Activated CD8-positive, alpha-beta T cell treated with anti-CD3 and anti-CD28 coated beads, Interleukin-2, amount 10 ng/mL, durations not matched to agents 7 days and 5 days (primary cell): Measurements from ENCODE around the gene HPCAL4. TPM values are rescaled to one million over a fixed set of nuclear protein-coding genes. Genes with fewer than 3 reads are reported as not detected.

Experiments
- ATAC-seq: fragments of 150-1000 bp; cut with Tn5 transposase; one replicate; pipeline ENCODE4 v1.10.0; 2021; ENCODE audit warnings: moderate library complexity
- CTCF ChIA-PET: fragments of 350-600 bp; sonication (Branson Sonifier 250); formaldehyde crosslinking; loops from one replicate; lab custom pipeline; 2021; ENCODE audit warnings: antibody characterized with exemption; lab: Charles Lee
- POLR2A ChIA-PET: fragments of 350-600 bp; sonication (Branson Sonifier 250); formaldehyde crosslinking; loops from one replicate; lab custom pipeline; 2021; ENCODE audit warnings: antibody characterized with exemption; lab: Charles Lee
- DNase-seq: peaks from one replicate; pipeline ENCODE4 v3.0.0-alpha.2; 2020
- H3K27ac Mint-ChIP-seq: one replicate; pipeline ENCODE4 v1.8.0; 2021; ENCODE audit warnings: mild to moderate bottlenecking, mixed read lengths
- H3K27me3 Mint-ChIP-seq: one replicate; pipeline ENCODE4 v1.8.0; 2021; ENCODE audit warnings: low read depth, mixed read lengths
- H3K36me3 Mint-ChIP-seq: one replicate; pipeline ENCODE4 v1.8.0; 2021; ENCODE audit warnings: low read depth, mixed read lengths
- H3K4me1 Mint-ChIP-seq: one replicate; pipeline ENCODE4 v1.8.0; 2021; ENCODE audit warnings: low read depth, mixed read lengths
- H3K4me3 Mint-ChIP-seq: one replicate; pipeline ENCODE4 v1.8.0; 2021; ENCODE audit warnings: mild to moderate bottlenecking, mixed read lengths
- H3K9me3 Mint-ChIP-seq: one replicate; pipeline ENCODE4 v1.8.0; 2022; ENCODE audit warnings: mixed read lengths; ENCODE audit not compliant: insufficient read depth
- total RNA-seq, 2 experiments: library from RNA; stranded (reverse); gene quantifications; one replicate each; pipeline ENCODE4 v1.2.3, GENCODE V29; 2021

The HPCAL4 gene
- total RNA-seq, 2 experiments from 2014 or later = 0.47 to 0.55 TPM

DNA sequence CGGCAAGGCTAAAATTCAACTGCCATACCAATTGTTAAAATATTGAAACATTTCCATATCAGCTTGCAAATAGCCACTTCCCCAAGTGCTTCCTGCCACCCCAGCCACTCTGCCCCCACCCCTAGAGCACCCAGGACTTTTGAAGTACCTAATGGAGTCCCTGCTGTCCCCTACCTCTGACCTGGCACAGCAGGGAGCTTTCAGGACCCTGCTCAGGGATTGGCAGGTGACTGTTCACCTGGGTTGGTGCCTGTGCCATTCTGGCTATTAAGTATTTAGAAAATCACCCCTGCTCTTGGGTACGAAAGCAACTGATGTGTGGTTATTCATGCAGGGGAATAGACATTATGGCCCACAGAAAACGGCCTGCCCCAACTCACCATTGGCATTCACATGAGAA, 9.1 kb upstream of the HPCAL4 start:
- Mint-ChIP-seq H3K4me3 (no peak overlapping the region), H3K27me3 (peaks cover 36% of the 10 kb centered on the region), H3K27ac (no peak overlapping the region), H3K36me3 (no peaks in the 10 kb centered on the region), H3K4me1 (no peaks in the 10 kb centered on the region), H3K9me3 (no peaks in the 10 kb centered on the region)
- POLR2A ChIA-PET = interaction anchor here (1.0 kb wide), 1 partner anchor 37 kb away, joined by 3 read pairs; no protein-coding TSS in a partner anchor
- ATAC-seq = no peak
- CTCF ChIA-PET = interaction anchor here (1.0 to 2.3 kb wide), 3 partner anchors 28 to 100 kb away, joined by 3 to 8 read pairs (median 5); partner anchors contain the start of gene NT5C1A
- no peak for DNase-seq

- H3K27ac Mint-ChIP-seq = no peak overlapping the region
- ChIA-PET POLR2A (no interaction called here), CTCF (interaction anchor here (1.4 to 2.3 kb wide), 2 partner anchors 27 to 41 kb away, joined by 5 to 8 read pairs; partner anchors contain the start of gene NT5C1A)
- DNase-seq (no peak), ATAC-seq (no peak)
- no peak overlapping the region for H3K4me3 Mint-ChIP-seq
- no peaks in the 10 kb centered on the region for H3K9me3 Mint-ChIP-seq
- peaks cover 40% of the 10 kb centered on the region for H3K27me3 Mint-ChIP-seq
- no peaks in the 10 kb centered on the region for H3K36me3 Mint-ChIP-seq
- H3K4me1 Mint-ChIP-seq = no peaks in the 10 kb centered on the region
Observed at GRCh38 chr1:39699419-39699818, 8.2 kb upstream of the HPCAL4 start.

- ATAC-seq (no peak), DNase-seq (no peak)
- Mint-ChIP-seq H3K27ac (no peak overlapping the region), H3K9me3 (no peaks in the 10 kb centered on the region), H3K27me3 (peaks cover 44% of the 10 kb centered on the region), H3K36me3 (no peaks in the 10 kb centered on the region), H3K4me3 (no peak overlapping the region), H3K4me1 (no peaks in the 10 kb centered on the region)
- ChIA-PET CTCF (interaction anchor here (0.5 kb wide), 1 partner anchor 22 kb away, joined by 3 read pairs; no protein-coding TSS in a partner anchor), POLR2A (no interaction called here)
Observed at GRCh38 chr1:39698568-39698967, 7.3 kb upstream of the HPCAL4 start.

DNA sequence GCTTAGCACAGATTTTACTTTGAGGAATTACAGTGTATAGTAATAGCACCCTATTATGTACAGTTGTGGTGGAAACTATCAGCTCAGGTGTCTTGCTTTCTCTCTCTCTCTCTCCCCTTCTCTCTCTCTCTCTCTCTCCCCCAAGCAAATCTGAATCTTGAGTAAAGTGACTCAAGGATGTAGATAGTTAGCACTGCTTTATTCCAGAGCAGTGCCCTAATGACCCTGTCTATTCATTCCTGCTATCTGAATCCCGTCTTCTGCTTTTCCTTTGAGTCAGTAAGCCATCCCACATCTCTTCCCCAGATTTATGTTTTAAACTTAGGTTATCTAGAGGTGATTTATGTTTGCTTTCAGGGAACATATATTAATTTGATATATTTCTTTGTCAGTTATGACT, 5.2 kb upstream of the HPCAL4 start:
- no peak overlapping the region for H3K4me3 Mint-ChIP-seq
- no peaks in the 10 kb centered on the region for H3K36me3 Mint-ChIP-seq
- H3K9me3 Mint-ChIP-seq = no peaks in the 10 kb centered on the region
- no peak overlapping the region for H3K27ac Mint-ChIP-seq
- ATAC-seq (no peak), DNase-seq (no peak)
- H3K27me3 Mint-ChIP-seq = peaks cover 57% of the 10 kb centered on the region
- H3K4me1 Mint-ChIP-seq = peaks cover 8% of the 10 kb centered on the region
- ChIA-PET POLR2A (no interaction called here), CTCF (interaction anchor here (0.6 to 2.2 kb wide), 3 partner anchors 38 to 101 kb away, joined by 3 to 8 read pairs (median 4); no protein-coding TSS in a partner anchor)

DNA sequence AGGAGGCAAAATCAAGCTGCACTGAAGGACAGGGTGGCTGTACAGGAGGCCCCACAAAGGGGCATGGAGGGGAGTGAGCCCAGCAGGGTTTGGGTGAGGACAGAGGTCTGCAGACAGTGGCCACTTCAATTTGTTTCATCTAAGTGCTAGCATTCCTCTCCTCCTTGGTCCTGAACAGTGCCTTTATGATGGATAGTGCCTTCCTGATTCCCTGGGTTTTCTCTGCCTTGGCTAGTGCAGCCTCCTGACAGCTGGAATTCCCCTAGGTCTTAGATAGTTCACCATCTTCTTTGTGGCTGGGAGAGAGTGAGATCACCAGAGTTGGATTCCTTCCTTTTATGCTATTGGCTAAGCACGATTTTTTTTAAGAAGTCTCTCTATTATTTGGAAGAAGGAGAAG, 3.8 kb upstream of the HPCAL4 start:
- CTCF ChIA-PET = interaction anchor here (1.3 to 2.0 kb wide), 2 partner anchors 24 to 41 kb away, joined by 4 to 6 read pairs; no protein-coding TSS in a partner anchor
- DNase-seq (no peak), ATAC-seq (no peak)
- Mint-ChIP-seq H3K36me3 (no peaks in the 10 kb centered on the region), H3K27ac (no peak overlapping the region), H3K9me3 (no peaks in the 10 kb centered on the region), H3K4me1 (peaks cover 19% of the 10 kb centered on the region), H3K4me3 (no peak overlapping the region), H3K27me3 (peaks cover 62% of the 10 kb centered on the region)
- POLR2A ChIA-PET = no interaction called here

GRCh38 chr1:39694026-39694425, 2.8 kb upstream of the HPCAL4 start:
- no peak overlapping the region for H3K4me3 Mint-ChIP-seq
- no peak overlapping the region for H3K27ac Mint-ChIP-seq
- peaks cover 65% of the 10 kb centered on the region for H3K27me3 Mint-ChIP-seq
- no peaks in the 10 kb centered on the region for H3K36me3 Mint-ChIP-seq
- H3K4me1 Mint-ChIP-seq = peaks cover 22% of the 10 kb centered on the region
- ChIA-PET CTCF (interaction anchor here (0.7 to 2.0 kb wide), 6 partner anchors 8 to 105 kb away, joined by 3 to 9 read pairs (median 6); no protein-coding TSS in a partner anchor), POLR2A (no interaction called here)
- ATAC-seq (no peak), DNase-seq (no peak)
- no peaks in the 10 kb centered on the region for H3K9me3 Mint-ChIP-seq

- no peak for DNase-seq
- peaks cover 22% of the 10 kb centered on the region for H3K4me1 Mint-ChIP-seq
- H3K4me3 Mint-ChIP-seq = peak overlapping the region; percentile 26
- H3K27ac Mint-ChIP-seq = no peak overlapping the region
- H3K36me3 Mint-ChIP-seq = no peaks in the 10 kb centered on the region
- no peaks in the 10 kb centered on the region for H3K9me3 Mint-ChIP-seq
- peaks cover 63% of the 10 kb centered on the region for H3K27me3 Mint-ChIP-seq
- ChIA-PET POLR2A (no interaction called here), CTCF (interaction anchor here (0.7 to 2.0 kb wide), 8 partner anchors 9 to 108 kb away, joined by 3 to 14 read pairs (median 6); no protein-coding TSS in a partner anchor)
- no peak for ATAC-seq
Observed at GRCh38 chr1:39692152-39693074, 1.2 kb upstream of the HPCAL4 start.

GRCh38 chr1:39690794-39691382, 345 bp downstream of the HPCAL4 start:
- H3K36me3 Mint-ChIP-seq = no peaks in the 10 kb centered on the region
- no peak overlapping the region for H3K27ac Mint-ChIP-seq
- ChIA-PET POLR2A (interaction anchor here (0.9 kb wide), 1 partner anchor 9 kb away, joined by 5 read pairs; no protein-coding TSS in a partner anchor), CTCF (interaction anchor here (0.9 to 1.8 kb wide), 4 partner anchors 33 to 283 kb away, joined by 3 to 14 read pairs (median 4); no protein-coding TSS in a partner anchor)
- H3K4me1 Mint-ChIP-seq = peaks cover 22% of the 10 kb centered on the region
- ATAC-seq = no peak
- H3K27me3 Mint-ChIP-seq = peaks cover 57% of the 10 kb centered on the region
- H3K9me3 Mint-ChIP-seq = no peaks in the 10 kb centered on the region
- H3K4me3 Mint-ChIP-seq = peak overlapping the region; percentile 74
- no peak for DNase-seq

GRCh38 chr1:39690225-39690624, 1.0 kb downstream of the HPCAL4 start:
- peaks cover 22% of the 10 kb centered on the region for H3K4me1 Mint-ChIP-seq
- ATAC-seq = no peak
- CTCF ChIA-PET = interaction anchor here (0.9 kb wide), 1 partner anchor 283 kb away, joined by 3 read pairs; no protein-coding TSS in a partner anchor
- no peaks in the 10 kb centered on the region for H3K9me3 Mint-ChIP-seq
- H3K36me3 Mint-ChIP-seq = no peaks in the 10 kb centered on the region
- POLR2A ChIA-PET = no interaction called here
- peak overlapping the region; percentile 74 for H3K4me3 Mint-ChIP-seq
- H3K27ac Mint-ChIP-seq = peak overlapping the region; percentile 49
- peaks cover 54% of the 10 kb centered on the region for H3K27me3 Mint-ChIP-seq
- DNase-seq = no peak

- DNase-seq = no peak
- no peak overlapping the region for H3K4me3 Mint-ChIP-seq
- no peaks in the 10 kb centered on the region for H3K36me3 Mint-ChIP-seq
- H3K27me3 Mint-ChIP-seq = peaks cover 54% of the 10 kb centered on the region
- ChIA-PET POLR2A (no interaction called here), CTCF (interaction anchor here (1.2 kb wide), 1 partner anchor 31 kb away, joined by 4 read pairs; no protein-coding TSS in a partner anchor)
- no peak for ATAC-seq
- no peak overlapping the region for H3K27ac Mint-ChIP-seq
- H3K4me1 Mint-ChIP-seq = peaks cover 24% of the 10 kb centered on the region
- no peaks in the 10 kb centered on the region for H3K9me3 Mint-ChIP-seq
Observed at GRCh38 chr1:39689635-39690034, 1.6 kb downstream of the HPCAL4 start.

DNA sequence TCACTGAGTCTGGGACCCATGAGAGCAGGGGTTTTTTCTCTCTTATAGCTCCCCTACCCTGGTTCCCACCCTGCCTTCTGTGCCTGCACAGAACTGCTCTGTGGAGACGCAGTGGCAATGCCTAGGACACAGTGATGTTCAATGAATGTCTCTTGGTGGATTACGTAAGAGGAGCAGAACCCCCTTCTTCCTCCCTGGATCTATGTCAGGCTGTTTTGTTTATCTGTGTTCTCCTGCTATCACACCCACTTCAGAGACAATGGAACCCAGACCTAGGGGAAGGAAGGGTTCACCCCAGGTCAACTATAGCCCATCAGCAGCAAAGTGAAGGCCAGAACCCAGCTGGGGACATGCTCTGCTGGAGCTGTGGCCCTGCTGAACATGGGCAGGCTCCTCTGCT, 2.0 kb downstream of the HPCAL4 start:
- no peaks in the 10 kb centered on the region for H3K9me3 Mint-ChIP-seq
- no peak overlapping the region for H3K4me3 Mint-ChIP-seq
- no peak overlapping the region for H3K27ac Mint-ChIP-seq
- peaks cover 26% of the 10 kb centered on the region for H3K4me1 Mint-ChIP-seq
- H3K36me3 Mint-ChIP-seq = no peaks in the 10 kb centered on the region
- DNase-seq (no peak), ATAC-seq (no peak)
- peaks cover 53% of the 10 kb centered on the region for H3K27me3 Mint-ChIP-seq
- POLR2A ChIA-PET = no interaction called here
- CTCF ChIA-PET = interaction anchor here (1.2 kb wide), 1 partner anchor 31 kb away, joined by 4 read pairs; no protein-coding TSS in a partner anchor
